HG03025 (cell line): ENCODE data around the gene NPIPA5.
"Not testable (repeated sequence)": the region's sequence is repeated elsewhere in the genome, so short reads cannot be mapped to it uniquely, and the experiment has no call there.

ENCODE experiments used
- ATAC-seq: cut with Tn5 transposase; IDR thresholded peaks from one replicate; pipeline ENCODE4 v1.9.1; 2021; ENCODE audit warnings: mild to moderate bottlenecking, moderate library complexity; ENCODE audit not compliant: unreplicated experiment, low FRiP score

The NPIPA5 gene

GRCh38 chr16:15378194-15378593, at the start of gene NPIPA5:
NPIPA5 (minus strand) TSS chr16:15378294; CDS start chr16:15378294, 0 bp downstream.
- ATAC-seq = not testable (repeated sequence)

- no peak for ATAC-seq
Measured at GRCh38 chr16:15427648-15428239, 49.6 kb upstream of the NPIPA5 start.

- no peak for ATAC-seq
Measured at GRCh38 chr16:15426796-15427195, 48.7 kb upstream of the NPIPA5 start.

GRCh38 chr16:15425861-15426260, 47.8 kb upstream of the NPIPA5 start:
- ATAC-seq = no peak

GRCh38 chr16:15422222-15422621, 44.1 kb upstream of the NPIPA5 start:
- no peak for ATAC-seq

- not testable (repeated sequence) for ATAC-seq
Measured at GRCh38 chr16:15421696-15422095, 43.6 kb upstream of the NPIPA5 start.

- ATAC-seq = no peak
Measured at GRCh38 chr16:15418206-15418605, 40.1 kb upstream of the NPIPA5 start.

- no peak for ATAC-seq
Measured at GRCh38 chr16:15417197-15417596, 39.1 kb upstream of the NPIPA5 start.

- no peak for ATAC-seq
Measured at GRCh38 chr16:15415511-15415985, 37.5 kb upstream of the NPIPA5 start.

GRCh38 chr16:15409476-15409875, 31.4 kb upstream of the NPIPA5 start:
- not testable (repeated sequence) for ATAC-seq

- ATAC-seq = not testable (repeated sequence)
Measured at GRCh38 chr16:15407756-15408155, 29.7 kb upstream of the NPIPA5 start.

GRCh38 chr16:15404792-15405191, 26.7 kb upstream of the NPIPA5 start:
- no peak for ATAC-seq

GRCh38 chr16:15404091-15404490, 26.0 kb upstream of the NPIPA5 start:
- ATAC-seq = not testable (repeated sequence)

GRCh38 chr16:15403392-15403995, 25.4 kb upstream of the NPIPA5 start:
- ATAC-seq = no peak

GRCh38 chr16:15401972-15402371, 23.9 kb upstream of the NPIPA5 start:
- no peak for ATAC-seq

- not testable (repeated sequence) for ATAC-seq
Measured at GRCh38 chr16:15400314-15400713, 22.2 kb upstream of the NPIPA5 start.

GRCh38 chr16:15399317-15399716, 21.2 kb upstream of the NPIPA5 start:
- no peak for ATAC-seq

- no peak for ATAC-seq
Measured at GRCh38 chr16:15398618-15399316, 20.7 kb upstream of the NPIPA5 start.

GRCh38 chr16:15396948-15397594, 19.0 kb upstream of the NPIPA5 start:
- no peak for ATAC-seq

- ATAC-seq = not testable (repeated sequence)
Measured at GRCh38 chr16:15396509-15396829, 18.4 kb upstream of the NPIPA5 start.
